H1 (cell line): ENCODE data around the gene CENPP. TPM values are rescaled to one million over a fixed set of nuclear protein-coding genes. Genes with fewer than 3 reads are reported as not detected.

ENCODE experiments used
- CTCF ChIA-PET: fragments of 300-600 bp; sonication (Branson Sonifier 250); formaldehyde crosslinking; loops from one replicate; lab custom pipeline; 2021; ENCODE audit not compliant: partially characterized antibody; lab: Charles Lee
- POLR2A ChIA-PET: fragments of 300-600 bp; sonication (Branson Sonifier 250); formaldehyde crosslinking; loops from one replicate; lab custom pipeline; 2021; ENCODE audit warnings: inconsistent platforms; ENCODE audit not compliant: partially characterized antibody; lab: Charles Lee
- DNase-seq, 2 experiments: peaks; one replicate each; pipeline versions ENCODE4 v3.0.0 to v3.0.0-alpha.2; 2010 to 2022; ENCODE audit warnings: low spot score in 2 of 2, low read depth in 1 of 2, mixed read lengths in 1 of 2
- FAIRE-seq: peaks from 2 replicates; lab custom pipeline; 2011; peaks lifted over from hg19 to GRCh38; lab: Jason Lieb, UNC
- H2AFZ ChIP-seq: 2 replicates; pipeline ENCODE4 v1.8.1; 2012; ENCODE audit warnings: low read length, inconsistent platforms
- H2AK5ac ChIP-seq: 2 replicates; pipeline ENCODE4 v1.6.1; 2013; ENCODE audit warnings: low read depth, low read length
- H2BK120ac ChIP-seq: replicated peaks from 2 replicates; pipeline ENCODE3; 2013; ENCODE audit warnings: low read depth, low read length, inconsistent platforms
- H2BK12ac ChIP-seq: 2 replicates; pipeline ENCODE4 v1.6.1; 2013; ENCODE audit warnings: low read depth, low read length
- H2BK15ac ChIP-seq: 2 replicates; pipeline ENCODE4 v1.6.1; 2013; ENCODE audit warnings: low read length
- H2BK20ac ChIP-seq: 2 replicates; pipeline ENCODE4 v1.6.1; 2013; ENCODE audit warnings: low read length
- H2BK5ac ChIP-seq: 2 replicates; pipeline ENCODE4 v1.6.1; 2013; ENCODE audit warnings: low read depth, low read length
- H3K14ac ChIP-seq: 2 replicates; pipeline ENCODE4 v1.6.1; 2013; ENCODE audit warnings: inconsistent platforms; ENCODE audit not compliant: insufficient read length
- H3K18ac ChIP-seq: 2 replicates; pipeline ENCODE4 v1.6.1; 2013; ENCODE audit warnings: low read length; ENCODE audit errors: extremely low read depth
- H3K23ac ChIP-seq: 2 replicates; pipeline ENCODE4 v1.6.1; 2013; ENCODE audit warnings: inconsistent platforms; ENCODE audit not compliant: insufficient read length
- H3K23me2 ChIP-seq: 2 replicates; pipeline ENCODE4 v1.6.1; 2013; ENCODE audit warnings: low read depth, low read length
- H3K27ac ChIP-seq: 2 replicates; pipeline ENCODE4 v1.6.1; 2011; ENCODE audit warnings: low read depth, low read length, inconsistent platforms
- H3K27me3 ChIP-seq, 4 experiments: replicated peaks in 1 of 4; 1 replicate in 1 of 4; 2 replicates in 3 of 4; pipeline versions ENCODE4 v1.6.1 to v1.8.1; 2011 to 2013; ENCODE audit warnings: low read length in 3 of 4, mild to moderate bottlenecking in 3 of 4, inconsistent platforms in 2 of 4, mixed read lengths in 2 of 4, moderate library complexity in 1 of 4; ENCODE audit not compliant: control insufficient read depth in 3 of 4, insufficient read depth in 3 of 4; ENCODE audit errors: extremely low read depth in 1 of 4
- H3K36me3 ChIP-seq, 4 experiments: 2 replicates each; pipeline versions ENCODE4 v1.6.1 to v1.8.1; 2011 to 2013; ENCODE audit warnings: mild to moderate bottlenecking in 4 of 4, low read length in 3 of 4, moderate library complexity in 2 of 4, control low read depth in 1 of 4, inconsistent platforms in 1 of 4; ENCODE audit not compliant: insufficient read depth in 4 of 4, control insufficient read depth in 2 of 4
- H3K4ac ChIP-seq: replicated peaks from 2 replicates; pipeline ENCODE3; 2013; ENCODE audit warnings: low read length, low read depth, mixed read lengths, inconsistent platforms; ENCODE audit not compliant: insufficient read length
- H3K4me1 ChIP-seq, 4 experiments: replicated peaks in 1 of 4; 1 replicate in 1 of 4; 2 replicates in 3 of 4; pipeline versions ENCODE4 v1.6.1 to v1.8.1; 2011 to 2013; ENCODE audit warnings: low read length in 3 of 4, inconsistent platforms in 2 of 4, mixed read lengths in 1 of 4; ENCODE audit not compliant: insufficient read depth in 4 of 4, control insufficient read depth in 3 of 4
- H3K4me2 ChIP-seq, 2 experiments: 2 replicates each; pipeline versions ENCODE4 v1.6.1 to v1.8.1; 2011 to 2013; ENCODE audit warnings: low read depth in 2 of 2, low read length in 2 of 2, control low read depth in 1 of 2, inconsistent platforms in 1 of 2, mild to moderate bottlenecking in 1 of 2; ENCODE audit not compliant: insufficient read depth in 1 of 2
- H3K4me3 ChIP-seq, 4 experiments: fragments of 200-600, 300-600 bp in 1 of 4; sonication (generic), shearing (Covaris generic), sonication (Bioruptor Twin) in 1 of 4; 2 replicates each; pipeline versions ENCODE4 v1.5.1 to v1.8.1; 2011 to 2016; ENCODE audit warnings: low read length in 4 of 4, low read depth in 3 of 4, control low read depth in 2 of 4, inconsistent platforms in 2 of 4, mild to moderate bottlenecking in 2 of 4, mixed read lengths in 1 of 4, moderate library complexity in 1 of 4; ENCODE audit not compliant: insufficient read depth in 2 of 4; ENCODE audit errors: extremely low read depth in 1 of 4
- H3K56ac ChIP-seq: replicated peaks from 2 replicates; pipeline ENCODE3; 2013; ENCODE audit warnings: low read depth, mild to moderate bottlenecking, mixed read lengths, low read length, inconsistent platforms; ENCODE audit not compliant: insufficient read length
- H3K79me1 ChIP-seq: 2 replicates; pipeline ENCODE4 v1.6.1; 2013; ENCODE audit warnings: low read depth, low read length, control low read depth
- H3K79me2 ChIP-seq, 2 experiments: 2 replicates each; pipeline versions ENCODE4 v1.6.1 to v1.8.1; 2012 to 2013; ENCODE audit warnings: low read length in 2 of 2, mild to moderate bottlenecking in 2 of 2, inconsistent platforms in 1 of 2; ENCODE audit not compliant: insufficient read depth in 2 of 2, control insufficient read depth in 1 of 2
- H3K9ac ChIP-seq, 4 experiments: replicated peaks in 1 of 4; 1 replicate in 1 of 4; 2 replicates in 3 of 4; pipeline versions ENCODE4 v1.6.1 to v1.8.1; 2011 to 2013; ENCODE audit warnings: low read depth in 3 of 4, low read length in 3 of 4, control low read depth in 2 of 4, mild to moderate bottlenecking in 2 of 4, moderate library complexity in 2 of 4, inconsistent platforms in 1 of 4; ENCODE audit errors: extremely low read depth in 1 of 4
- H3K9me3 ChIP-seq, 2 experiments: 2 replicates each; pipeline versions ENCODE4 v1.6.1 to v1.8.1; 2012 to 2013; ENCODE audit warnings: mild to moderate bottlenecking in 2 of 2, moderate library complexity in 2 of 2, control low read depth in 1 of 2, inconsistent platforms in 1 of 2, low read depth in 1 of 2, low read length in 1 of 2, mixed read lengths in 1 of 2; ENCODE audit not compliant: insufficient read depth in 2 of 2
- H4K20me1 ChIP-seq, 2 experiments: replicated peaks in 1 of 2; 2 replicates each; pipeline versions ENCODE3 to v1.8.1; 2011 to 2013; ENCODE audit warnings: inconsistent platforms in 2 of 2, low read length in 2 of 2, mild to moderate bottlenecking in 1 of 2; ENCODE audit not compliant: insufficient read depth in 2 of 2, control insufficient read depth in 1 of 2
- H4K5ac ChIP-seq: 2 replicates; pipeline ENCODE4 v1.6.1; 2013; ENCODE audit warnings: low read length, low read depth, mixed read lengths, inconsistent platforms; ENCODE audit not compliant: insufficient read length
- H4K8ac ChIP-seq: 2 replicates; pipeline ENCODE4 v1.8.0; 2013; ENCODE audit warnings: mild to moderate bottlenecking, moderate library complexity, low read length, inconsistent platforms; ENCODE audit not compliant: insufficient read depth; ENCODE audit errors: extremely low read depth
- H4K91ac ChIP-seq: replicated peaks from 2 replicates; pipeline ENCODE3; 2013; ENCODE audit warnings: low read length, mixed read lengths, inconsistent platforms; ENCODE audit not compliant: insufficient read length
- BCL11A ChIP-seq, 2 experiments: IDR thresholded peaks; one replicate each; pipeline ENCODE4 v1.6.1; 2011; ENCODE audit warnings: low read depth in 2 of 2, low read length in 2 of 2, mild to moderate bottlenecking in 2 of 2
- CTCF ChIP-seq, 3 experiments: IDR thresholded peaks; 1 replicate in 2 of 3; 2 replicates in 1 of 3; pipeline versions ENCODE4 v1.5.1 to v1.6.1; 2011; ENCODE audit warnings: low read length in 3 of 3, mild to moderate bottlenecking in 3 of 3, inconsistent platforms in 2 of 3, low read depth in 1 of 3, moderate library complexity in 1 of 3; ENCODE audit not compliant: insufficient read depth in 1 of 3; ENCODE audit errors: control extremely low read depth in 1 of 3
- EP300 ChIP-seq, 2 experiments: IDR thresholded peaks; 1 replicate in 1 of 2; 2 replicates in 1 of 2; pipeline ENCODE4 v1.6.1; 2011 to 2012; ENCODE audit warnings: low read depth in 2 of 2, low read length in 2 of 2, mild to moderate bottlenecking in 2 of 2, borderline replicate concordance in 1 of 2, inconsistent platforms in 1 of 2, moderate library complexity in 1 of 2
- EZH2 ChIP-seq: fragments of 200-600 bp; sonication (generic); IDR thresholded peaks from 2 replicates; pipeline ENCODE4 v1.7.1; 2012; ENCODE audit warnings: low read depth, mild to moderate bottlenecking, moderate library complexity, low read length, inconsistent platforms; ENCODE audit not compliant: severe bottlenecking
- JUND ChIP-seq: IDR thresholded peaks from 2 replicates; pipeline ENCODE4 v1.6.1; 2011; ENCODE audit warnings: mild to moderate bottlenecking, improper control_type of control experiment, low read length
- MAX ChIP-seq: IDR thresholded peaks from 2 replicates; pipeline ENCODE4 v1.6.1; 2012; ENCODE audit warnings: inconsistent platforms
- PHF8 ChIP-seq: fragments of 200-600 bp; sonication (generic); conservative IDR thresholded peaks from 2 replicates; pipeline ENCODE4 v1.7.1; 2012; ENCODE audit warnings: low read depth, mild to moderate bottlenecking, inconsistent platforms, low read length, moderate library complexity
- POLR2AphosphoS5 ChIP-seq: IDR thresholded peaks from 2 replicates; pipeline ENCODE4 v1.6.1; 2011; ENCODE audit warnings: low read depth, low read length
- RAD21 ChIP-seq, 2 experiments: IDR thresholded peaks in 1 of 2; conservative IDR thresholded peaks in 1 of 2; 2 replicates each; pipeline ENCODE4 v1.6.1; 2011; ENCODE audit warnings: low read depth in 2 of 2, low read length in 2 of 2, improper control_type of control experiment in 1 of 2, inconsistent platforms in 1 of 2, mild to moderate bottlenecking in 1 of 2, moderate library complexity in 1 of 2
- RFX5 ChIP-seq: IDR thresholded peaks from 2 replicates; pipeline ENCODE4 v1.6.1; 2011; ENCODE audit warnings: low read depth, low read length, improper control_type of control experiment, borderline replicate concordance
- SP1 ChIP-seq: IDR thresholded peaks from 2 replicates; pipeline ENCODE4 v1.6.1; 2011; ENCODE audit warnings: low read depth, low read length
- WGBS, 2 experiments: shearing (Covaris generic) in 1 of 2; methylation state at CpG; one replicate each; pipeline versions ENCODE4 v1.1.6 to v1.1.7; 2013 to 2015; ENCODE audit warnings: low lambda C conversion rate in 2 of 2, mixed read lengths in 2 of 2, inconsistent platforms in 1 of 2, low coverage in 1 of 2, missing lambda C conversion rate in 1 of 2; ENCODE audit not compliant: insufficient replicate concordance in 2 of 2, insufficient coverage in 1 of 2, insufficient read length in 1 of 2; ENCODE audit errors: extremely low coverage in 1 of 2, missing lambda C conversion rate in 1 of 2; 5-methylcytosine and 5-hydroxymethylcytosine counted together
- polyA plus RNA-seq, 7 experiments: library from polyadenylated mRNA; depleted of rRNA in 3 of 7; stranded (reverse) in 5 of 7; unstranded in 2 of 7; fragments of >200 nt in 5 of 7; fragments of 200-250 nt in 2 of 7; gene quantifications; 1 replicate in 5 of 7; 2 replicates in 1 of 7; 4 replicates in 1 of 7; pipeline versions ENCODE4 v1.2.1 to v1.2.3, GENCODE V29; 2011 to 2013; ENCODE audit warnings: missing spikeins in 2 of 7, mixed read lengths in 2 of 7
- total RNA-seq: library from RNA; stranded (reverse); fragmentation: NEBNext Ultra II Directional; extraction: Animal tissue kit (Norgen Biotek cat#: 25700); gene quantifications from 2 replicates; pipeline ENCODE4 v1.2.1, GENCODE V29; 2021

The CENPP gene
- total and polyA plus RNA-seq, 2 of the 8 experiments (the other 6 are each of a cell fraction or from before 2014, with no cell fraction given) = 2.7 to 10.8 TPM

- Histone ChIP-seq H4K91ac (no peak overlapping the region), H3K27me3 (no peaks in the 10 kb centered on the region), H3K27ac (no peak overlapping the region), H2BK15ac (no peak overlapping the region), H3K79me2 (no peaks in the 10 kb centered on the region), H3K36me3 (no peaks in the 10 kb centered on the region), H3K14ac (no peak overlapping the region), H2AK5ac (no peak overlapping the region), H4K8ac (no peak overlapping the region), H3K9ac (no peak overlapping the region), H3K18ac (no peak overlapping the region), H3K23ac (no peak overlapping the region), H2AFZ (no peak overlapping the region), H3K56ac (no peak overlapping the region), H3K4ac (no peak overlapping the region), H4K5ac (no peak overlapping the region), H3K9me3 (no peaks in the 10 kb centered on the region), H3K4me2 (no peak overlapping the region; a peak in 1 of 4 replicates), H3K23me2 (no peaks in the 10 kb centered on the region), H2BK120ac (no peak overlapping the region), H2BK20ac (no peak overlapping the region), H3K4me3 (no peak overlapping the region), H3K4me1 (no peaks in the 10 kb centered on the region), H2BK5ac (no peak overlapping the region), H4K20me1 (no peaks in the 10 kb centered on the region), H2BK12ac (no peak overlapping the region), H3K79me1 (no peaks in the 10 kb centered on the region)
- FAIRE-seq = no peak
- POLR2A ChIA-PET = no interaction called here
- 88% methylated on average over 1 of the region's 1 CpG; no CpG with 5 or more reads in 1 of the 2 experiments for WGBS, 2 experiments
- CTCF ChIA-PET = no interaction called here
- DNase-seq = no peak
- no peak for TF ChIP-seq JUND
- no peak for TF ChIP-seq SP1
- no peak for TF ChIP-seq RAD21 (IDR thresholded peaks at IDR 0.05 in 1 of 2, conservative IDR thresholded peaks at IDR 0.05 in 1 of 2; ENCODE audit: low read depth in 2 of 2, low read length in 2 of 2)
- TF ChIP-seq CTCF (IDR thresholded peaks at IDR 0.05; ENCODE audit: control extremely low read depth in 1 of 3, insufficient read depth in 1 of 3, low read depth in 1 of 3, low read length in 3 of 3) = no peak
- no peak for TF ChIP-seq EZH2
- no peak for TF ChIP-seq PHF8
- no peak for TF ChIP-seq MAX
- no peak for TF ChIP-seq RFX5
- TF ChIP-seq EP300 (IDR thresholded peaks at IDR 0.05; ENCODE audit: borderline replicate concordance in 1 of 2, low read depth in 2 of 2, low read length in 2 of 2) = no peak
- TF ChIP-seq BCL11A (IDR thresholded peaks at IDR 0.05; ENCODE audit: low read depth in 2 of 2, low read length in 2 of 2) = no peak
- no peak for TF ChIP-seq POLR2AphosphoS5
These were observed 190.8 kb downstream of the CENPP start for GRCh38 chr9:92516521-92516920.
